Measurements from ENCODE around the gene EMID1.

Gene EMID1

DNA sequence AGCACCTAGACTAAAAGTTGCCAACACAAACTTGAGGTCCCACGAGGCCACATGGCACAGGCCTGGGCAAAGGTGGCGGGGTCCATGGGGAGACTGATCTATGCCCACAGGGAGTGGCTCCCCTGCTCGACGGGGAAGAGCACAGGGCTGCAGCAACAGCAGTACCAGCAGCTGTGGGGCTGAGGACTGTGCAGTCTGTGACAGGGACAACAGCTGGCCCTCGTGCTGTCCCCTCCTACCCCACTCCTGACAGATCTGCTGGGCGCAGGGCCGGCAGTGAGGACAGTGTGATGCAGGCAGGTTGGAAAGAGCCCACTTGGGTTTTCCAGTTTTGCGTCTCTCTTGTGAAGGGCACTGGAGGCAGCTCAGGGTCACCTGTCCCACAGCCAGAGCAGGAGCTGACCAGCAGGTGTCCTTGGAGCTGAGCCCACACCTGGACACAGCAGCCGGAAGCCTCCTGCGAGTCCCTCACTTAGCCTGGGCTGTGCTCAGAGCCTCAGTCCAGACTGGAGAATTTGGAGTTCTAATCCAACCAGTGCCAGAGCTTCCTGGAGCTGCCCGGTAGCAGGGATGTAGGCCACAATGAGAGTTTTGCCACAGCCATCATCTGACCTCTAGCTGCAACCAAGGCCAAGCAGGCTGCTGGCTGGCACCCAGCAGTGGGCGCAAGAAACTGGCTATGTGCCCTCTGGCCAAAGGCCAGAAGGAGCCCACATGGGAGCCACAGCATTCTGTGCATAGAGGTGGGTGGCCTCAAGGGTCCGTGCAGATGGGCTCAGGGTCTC, 97.2 kb downstream of the EMID1 start:
- Histone ChIP-seq H3K4me1 (ENCODE audit: insufficient read depth, low read length) (peaks cover 17% of the 10 kb centered on the region), H2AFZ (ENCODE audit: low read depth, low read length) (no peak overlapping the region), H3K9ac (ENCODE audit: low read depth, low read length) (no peak overlapping the region), H3K27ac (ENCODE audit: low read length) (no peak overlapping the region), H3K36me3 (ENCODE audit: insufficient read depth, low read length) (peaks cover 28% of the 10 kb centered on the region), H3K4me2 (ENCODE audit: insufficient read depth, low read length) (no peak overlapping the region), H4K20me1 (ENCODE audit: insufficient read depth, low read length) (peaks cover 30% of the 10 kb centered on the region), H3K9me3 (ENCODE audit: insufficient read depth, low read length, severe bottlenecking) (no peaks in the 10 kb centered on the region), H3K27me3 (ENCODE audit: insufficient read depth, low read length, poor library complexity) (peaks cover 11% of the 10 kb centered on the region), H3K4me3 (ENCODE audit: low read depth in 1 of 2, low read length in 2 of 2) (no peak overlapping the region), H3K79me2 (ENCODE audit: insufficient read depth, low read length) (no peaks in the 10 kb centered on the region)
- TF ChIP-seq EZH2 (IDR thresholded peaks at IDR 0.05; ENCODE audit: borderline replicate concordance, low read depth, low read length, severe bottlenecking) = no peak
- TF ChIP-seq, protein P1, sequence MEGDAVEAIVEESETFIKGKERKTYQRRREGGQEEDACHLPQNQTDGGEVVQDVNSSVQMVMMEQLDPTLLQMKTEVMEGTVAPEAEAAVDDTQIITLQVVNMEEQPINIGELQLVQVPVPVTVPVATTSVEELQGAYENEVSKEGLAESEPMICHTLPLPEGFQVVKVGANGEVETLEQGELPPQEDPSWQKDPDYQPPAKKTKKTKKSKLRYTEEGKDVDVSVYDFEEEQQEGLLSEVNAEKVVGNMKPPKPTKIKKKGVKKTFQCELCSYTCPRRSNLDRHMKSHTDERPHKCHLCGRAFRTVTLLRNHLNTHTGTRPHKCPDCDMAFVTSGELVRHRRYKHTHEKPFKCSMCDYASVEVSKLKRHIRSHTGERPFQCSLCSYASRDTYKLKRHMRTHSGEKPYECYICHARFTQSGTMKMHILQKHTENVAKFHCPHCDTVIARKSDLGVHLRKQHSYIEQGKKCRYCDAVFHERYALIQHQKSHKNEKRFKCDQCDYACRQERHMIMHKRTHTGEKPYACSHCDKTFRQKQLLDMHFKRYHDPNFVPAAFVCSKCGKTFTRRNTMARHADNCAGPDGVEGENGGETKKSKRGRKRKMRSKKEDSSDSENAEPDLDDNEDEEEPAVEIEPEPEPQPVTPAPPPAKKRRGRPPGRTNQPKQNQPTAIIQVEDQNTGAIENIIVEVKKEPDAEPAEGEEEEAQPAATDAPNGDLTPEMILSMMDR (IDR thresholded peaks at IDR 0.05; ENCODE audit: borderline replicate concordance, extremely low read depth, low read length, poor library complexity, severe bottlenecking) = no peak
- ATAC-seq (ENCODE audit: insufficient read depth, low read depth) (no peak), DNase-seq (no peak)

DNA sequence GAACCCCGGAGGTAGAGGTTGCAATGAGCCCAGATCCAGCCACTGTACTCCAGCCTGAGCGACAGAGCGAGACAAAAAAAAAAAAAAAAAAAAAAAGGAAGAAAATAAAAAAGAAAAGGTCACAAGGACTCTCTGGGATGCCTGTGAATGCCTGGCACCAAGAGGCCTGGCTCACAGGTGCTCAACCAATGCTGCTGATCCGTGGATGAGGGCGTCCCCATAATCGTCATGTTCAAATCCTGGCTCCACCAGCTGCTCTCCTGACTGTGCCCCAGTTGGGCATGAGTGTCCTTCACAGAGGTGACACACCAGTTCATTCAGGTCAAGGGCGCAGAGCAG, 100.1 kb downstream of the EMID1 start:
- ATAC-seq (ENCODE audit: insufficient read depth, low read depth) = no peak
- peaks cover 11% of the 10 kb centered on the region for H3K27me3 ChIP-seq (ENCODE audit: insufficient read depth, low read length, poor library complexity)
- peaks cover 18% of the 10 kb centered on the region for H3K4me1 ChIP-seq (ENCODE audit: insufficient read depth, low read length)
- TF ChIP-seq, protein P1 (IDR thresholded peaks at IDR 0.05; ENCODE audit: borderline replicate concordance, extremely low read depth, low read length, poor library complexity, severe bottlenecking) = no peak
- TF ChIP-seq EZH2 (IDR thresholded peaks at IDR 0.05; ENCODE audit: borderline replicate concordance, low read depth, low read length, severe bottlenecking) = no peak
- no peaks in the 10 kb centered on the region for H3K79me2 ChIP-seq (ENCODE audit: insufficient read depth, low read length)
- H3K4me2 ChIP-seq (ENCODE audit: insufficient read depth, low read length) = peak overlapping the region; percentile 77
- peak overlapping the region in 1 of 2 experiments; percentile 68; a peak in 3 of 4 replicates for H3K4me3 ChIP-seq (ENCODE audit: low read depth in 1 of 2, low read length in 2 of 2)
- H2AFZ ChIP-seq (ENCODE audit: low read depth, low read length) = peak overlapping the region; percentile 57; the same call in 1 of the 2 replicates
- no peak for DNase-seq
- H3K9ac ChIP-seq (ENCODE audit: low read depth, low read length) = peak overlapping the region; percentile 43; the same call in 1 of the 2 replicates
- H3K27ac ChIP-seq (ENCODE audit: low read length) = no peak overlapping the region
- H3K36me3 ChIP-seq (ENCODE audit: insufficient read depth, low read length) = peaks cover 3% of the 10 kb centered on the region
- peaks cover 13% of the 10 kb centered on the region for H4K20me1 ChIP-seq (ENCODE audit: insufficient read depth, low read length)
- no peaks in the 10 kb centered on the region for H3K9me3 ChIP-seq (ENCODE audit: insufficient read depth, low read length, severe bottlenecking)

DNA sequence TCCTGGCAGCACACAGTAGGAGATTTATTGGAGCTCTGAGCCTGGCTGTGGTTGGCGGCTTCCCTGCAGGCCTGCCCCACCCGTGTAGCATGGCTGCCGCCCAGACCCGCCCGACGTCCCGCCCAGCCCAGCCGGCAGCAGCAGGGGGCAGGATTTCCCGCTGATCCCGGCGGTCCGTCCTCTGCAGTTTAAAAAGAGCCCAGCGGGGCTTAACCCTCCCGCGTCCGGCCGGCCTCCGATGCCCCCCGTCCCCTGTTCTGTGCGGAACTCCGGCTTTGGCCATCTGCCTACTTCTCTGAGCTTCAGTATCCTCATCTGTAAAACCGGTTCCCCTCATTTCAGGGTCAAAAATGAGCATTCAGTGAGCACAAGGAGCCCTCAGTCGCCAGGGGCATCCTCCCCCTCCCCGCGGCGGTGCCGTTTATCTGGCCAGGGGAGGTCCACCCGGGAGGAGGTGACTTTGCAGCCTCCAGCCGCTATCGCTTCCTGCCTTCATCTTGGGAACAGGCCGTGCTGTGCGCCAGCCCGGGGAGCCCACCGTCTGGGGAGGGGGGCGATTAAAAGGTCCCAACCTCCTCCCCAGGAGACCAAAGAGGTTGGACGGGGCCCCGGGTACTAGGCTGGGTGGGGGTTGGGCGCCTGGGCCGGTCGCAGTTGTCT, 100.6 kb downstream of the EMID1 start, which contains the start of gene GAS2L1:
Gene GAS2L1, plus strand, starts transcription at position 476 of the 660 bp plus-strand sequence. CDS start 1,456 bp downstream, outside the sequence.
- H3K9me3 ChIP-seq (ENCODE audit: insufficient read depth, low read length, severe bottlenecking) = no peaks in the 10 kb centered on the region
- H4K20me1 ChIP-seq (ENCODE audit: insufficient read depth, low read length) = peaks cover 8% of the 10 kb centered on the region; the same call in 1 of the 2 replicates
- H3K4me3 ChIP-seq (ENCODE audit: low read depth in 1 of 2, low read length in 2 of 2) = peak within 1 kb of the TSS; percentile 13 to 68; a peak in 3 of 4 replicates
- peak within 1 kb of the TSS; percentile 1; the same call in 1 of the 2 replicates for H3K27ac ChIP-seq (ENCODE audit: low read length)
- H3K27me3 ChIP-seq (ENCODE audit: insufficient read depth, low read length, poor library complexity) = peaks cover 11% of the 10 kb centered on the region
- peak within 1 kb of the TSS; percentile 43 for H3K9ac ChIP-seq (ENCODE audit: low read depth, low read length)
- peaks cover 18% of the 10 kb centered on the region for H3K4me1 ChIP-seq (ENCODE audit: insufficient read depth, low read length)
- H3K79me2 ChIP-seq (ENCODE audit: insufficient read depth, low read length) = no peaks in the 10 kb centered on the region
- peak within 1 kb of the TSS; percentile 77 for H3K4me2 ChIP-seq (ENCODE audit: insufficient read depth, low read length)
- DNase-seq = peak; percentile 59
- no peaks in the 10 kb centered on the region for H3K36me3 ChIP-seq (ENCODE audit: insufficient read depth, low read length)
- TF ChIP-seq EZH2 (IDR thresholded peaks at IDR 0.05; ENCODE audit: borderline replicate concordance, low read depth, low read length, severe bottlenecking) = no peak
- TF ChIP-seq, protein P1 (IDR thresholded peaks at IDR 0.05; ENCODE audit: borderline replicate concordance, extremely low read depth, low read length, poor library complexity, severe bottlenecking) = peak; percentile 61
- ATAC-seq (ENCODE audit: insufficient read depth, low read depth) = peak; percentile 62
- peak within 1 kb of the TSS; percentile 57 for H2AFZ ChIP-seq (ENCODE audit: low read depth, low read length)

All from DND-41 (cell line).